Ecto neural progenitor cell (in vitro differentiated cells): ENCODE measurements around the gene LONP2.
"Not testable (repeated sequence)": the region's sequence is repeated elsewhere in the genome, so short reads cannot be mapped to it uniquely, and the experiment has no call there.

ENCODE experiments used
- DNase-seq: peaks from one replicate; pipeline ENCODE4 v3.0.0-alpha.2; 2018; ENCODE audit warnings: low spot score

LONP2 gene

DNA sequence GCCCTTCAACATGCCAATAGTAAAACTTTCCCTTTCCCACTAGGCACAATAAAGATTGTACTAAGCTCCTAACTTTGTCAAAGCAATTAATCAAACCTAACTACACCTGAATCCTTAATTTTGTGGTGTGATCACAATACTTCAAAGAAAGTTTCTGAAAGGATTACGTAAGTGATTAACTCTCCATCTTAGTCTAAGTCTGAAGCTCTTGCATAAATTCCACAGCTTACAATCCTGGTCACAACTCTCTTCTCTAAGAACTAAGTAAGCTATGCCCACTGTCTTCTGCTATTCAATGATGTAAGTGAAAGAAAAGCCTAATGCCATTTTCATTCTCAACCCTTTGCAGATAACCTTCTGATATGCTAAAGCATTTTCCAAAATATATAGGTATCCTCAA is 125.7 kb downstream of the LONP2 start:
- DNase-seq = no peak

DNA sequence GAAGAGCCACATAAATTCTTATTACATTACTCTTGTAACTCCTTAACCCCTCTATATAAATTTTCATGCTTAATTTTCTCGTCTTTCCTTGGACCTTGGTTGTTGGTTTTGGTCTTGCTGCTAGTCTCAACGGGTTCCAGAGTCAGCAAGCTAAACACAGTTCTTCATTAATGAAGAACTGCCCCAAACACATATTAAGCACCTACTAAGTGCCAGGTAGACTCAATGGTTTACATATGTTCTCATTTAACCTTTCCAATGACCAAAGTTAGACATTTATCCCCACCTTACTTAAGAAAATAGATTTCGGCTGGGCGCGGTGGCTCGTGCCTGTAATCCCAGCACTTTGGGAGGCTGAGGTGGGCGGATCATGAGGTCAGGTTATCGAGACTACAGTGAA is 126.1 kb downstream of the LONP2 start:
- no peak for DNase-seq

DNA sequence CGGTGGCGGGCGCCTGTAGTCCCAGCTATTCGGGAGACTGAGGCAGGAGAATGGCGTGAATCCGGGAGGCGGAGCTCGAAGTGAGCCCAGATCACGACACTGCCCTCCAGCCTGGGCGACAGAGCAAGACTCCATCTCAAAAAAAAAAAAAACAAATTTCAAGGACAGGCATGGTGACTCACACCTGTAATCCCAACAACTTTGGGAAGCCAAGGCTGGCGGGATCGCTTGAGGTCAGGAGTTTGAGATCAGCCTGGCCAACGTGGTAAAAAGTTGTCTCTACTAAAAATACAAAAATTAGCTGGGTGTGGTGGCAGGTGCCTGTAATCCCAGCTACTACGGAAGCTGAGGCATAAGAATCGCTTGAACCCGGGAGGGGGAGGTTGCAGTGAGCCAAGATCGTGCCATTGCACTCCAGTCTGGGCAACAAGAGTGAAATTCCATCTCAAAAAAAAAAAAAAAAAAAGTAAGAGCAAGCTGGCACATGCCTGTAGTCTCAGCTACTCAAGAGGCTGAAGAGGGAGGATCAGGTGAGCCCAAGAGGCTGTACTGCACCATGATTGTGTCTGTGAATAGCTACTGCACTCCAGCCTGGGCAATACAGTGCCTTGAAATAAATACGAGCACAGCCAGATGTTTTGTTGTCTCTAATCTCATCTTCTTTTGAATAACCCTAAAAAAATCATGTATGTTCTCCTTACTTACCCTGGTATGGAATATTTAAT is 126.7 kb downstream of the LONP2 start:
- DNase-seq = not testable (repeated sequence)

DNA sequence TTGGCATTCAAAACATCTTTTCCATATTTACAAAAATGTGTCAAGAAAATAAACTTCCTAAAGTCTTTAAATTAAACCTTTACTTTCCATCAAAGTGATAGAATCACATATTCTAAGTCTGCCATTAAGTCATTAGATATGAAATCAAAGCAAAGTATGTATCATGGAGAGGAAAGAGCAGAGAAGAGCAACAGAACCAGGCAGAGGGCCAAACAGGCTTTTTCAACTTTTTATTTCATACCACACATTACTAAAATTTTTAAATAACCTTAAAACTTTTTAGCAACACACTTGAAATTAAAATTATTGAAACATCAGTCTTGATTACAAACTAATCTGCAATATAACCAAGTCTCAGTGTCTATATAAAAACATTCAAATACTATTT is 127.3 kb downstream of the LONP2 start:
- no peak for DNase-seq

DNA sequence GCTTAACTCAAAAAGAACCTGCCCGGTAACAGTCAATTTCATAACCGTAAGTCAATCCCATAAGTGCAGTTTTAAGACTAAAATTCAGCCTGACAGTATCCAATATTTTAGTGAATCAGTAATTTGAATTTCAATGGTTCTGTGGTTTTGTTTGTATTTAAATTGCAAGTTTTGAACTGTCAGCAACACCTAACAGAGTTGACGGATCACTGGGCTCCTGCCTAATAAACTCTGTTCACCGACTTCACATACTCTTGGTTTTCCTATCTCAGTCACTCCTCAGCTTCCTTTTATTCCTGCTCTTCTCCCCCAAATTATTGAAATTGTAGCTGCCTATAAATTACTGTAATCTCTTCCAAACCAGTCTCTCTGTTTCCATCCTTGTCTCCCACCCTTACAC is 128.6 kb downstream of the LONP2 start:
- no peak for DNase-seq

DNA sequence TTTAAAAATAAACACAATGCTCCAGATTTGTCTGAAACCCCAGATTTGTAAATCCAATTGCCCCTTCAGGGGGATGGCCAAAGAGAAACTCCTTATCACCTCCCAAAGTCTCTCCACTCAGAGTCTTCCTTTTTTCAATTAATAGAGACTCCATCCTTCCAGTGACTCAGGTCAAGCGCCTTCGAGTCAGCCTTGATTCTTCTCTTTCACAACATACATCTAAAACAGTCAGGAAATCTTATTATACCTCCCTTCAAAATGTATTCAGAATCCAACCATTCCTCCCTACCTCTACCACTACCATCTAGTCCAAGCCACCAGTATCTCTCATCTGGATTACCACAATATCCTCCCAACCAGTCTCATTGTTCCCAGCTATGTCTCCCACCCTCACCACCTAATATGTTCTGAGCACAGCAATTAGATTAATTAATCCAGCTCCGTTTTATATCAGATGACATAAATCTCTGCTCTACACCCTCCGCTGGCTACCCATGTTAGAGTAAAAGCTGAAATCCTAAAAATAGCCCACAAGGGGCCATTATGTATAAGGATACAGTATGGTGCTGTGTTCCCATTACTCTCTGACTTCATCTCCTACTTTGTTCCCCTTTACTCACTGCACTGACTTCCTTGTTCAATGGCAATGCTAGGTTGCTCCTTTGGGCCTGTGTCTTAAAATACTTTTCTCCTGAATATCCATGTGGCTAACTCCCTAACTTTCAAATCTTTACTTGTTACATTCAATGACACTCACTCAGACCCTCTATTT is 129.3 kb downstream of the LONP2 start:
- DNase-seq = no peak

DNA sequence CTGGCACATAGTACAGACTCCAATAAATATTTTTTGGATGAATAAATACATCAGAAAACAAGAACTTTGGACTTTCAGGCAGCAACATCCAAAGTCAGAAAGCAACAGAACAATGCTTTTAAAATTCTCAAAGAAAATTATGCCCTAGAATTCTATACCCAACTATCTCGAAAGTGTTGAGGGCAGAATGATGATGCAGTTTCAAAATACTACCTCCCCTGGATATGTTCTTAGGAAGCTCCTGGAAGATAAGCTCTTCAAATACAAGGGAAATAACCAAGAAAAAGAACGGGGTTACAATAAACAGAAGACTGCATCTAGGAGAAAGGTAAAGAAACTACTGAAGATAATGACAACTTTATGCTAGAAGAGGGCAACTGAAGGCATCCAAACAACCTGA is 130.2 kb downstream of the LONP2 start:
- DNase-seq = no peak

DNA sequence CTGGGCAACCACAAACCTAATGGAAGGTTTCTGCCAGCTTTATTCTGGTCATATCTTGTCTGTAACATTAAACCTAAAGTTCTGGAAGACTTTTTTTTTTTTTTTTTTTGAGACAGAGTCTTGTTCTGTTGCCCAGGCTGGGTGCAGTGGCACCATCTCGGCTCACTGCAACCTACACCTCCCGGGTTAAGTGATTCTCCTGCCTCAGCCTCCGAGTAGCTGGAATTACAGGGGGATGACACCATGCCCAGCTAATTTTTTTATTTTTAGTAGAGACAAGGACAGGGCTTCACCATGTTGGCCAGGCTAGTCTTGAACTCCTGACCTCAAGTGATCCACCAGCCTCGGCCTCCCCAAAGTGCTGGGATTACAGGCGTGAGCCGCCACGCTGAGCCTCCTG is 133.2 kb downstream of the LONP2 start:
- DNase-seq = not testable (repeated sequence)

DNA sequence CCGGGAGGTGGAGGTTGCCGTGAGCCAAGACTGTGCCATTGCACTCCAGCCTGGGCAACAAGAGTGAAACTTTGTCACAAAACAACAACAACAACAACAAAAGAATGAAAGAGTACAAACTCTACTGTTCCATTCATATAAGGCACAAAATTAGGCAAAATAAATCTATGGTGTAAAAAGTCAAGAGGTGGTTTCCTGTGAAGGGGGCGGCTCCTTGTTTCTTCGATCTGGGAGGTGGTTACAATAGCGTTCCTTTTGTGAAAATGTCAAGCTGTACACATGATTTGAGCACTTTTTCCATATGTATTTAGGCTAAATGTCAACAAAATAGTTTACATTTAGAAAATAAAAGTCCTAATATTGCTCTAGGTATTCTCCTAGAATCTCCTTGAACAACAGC is 134.2 kb downstream of the LONP2 start:
- DNase-seq = no peak

DNA sequence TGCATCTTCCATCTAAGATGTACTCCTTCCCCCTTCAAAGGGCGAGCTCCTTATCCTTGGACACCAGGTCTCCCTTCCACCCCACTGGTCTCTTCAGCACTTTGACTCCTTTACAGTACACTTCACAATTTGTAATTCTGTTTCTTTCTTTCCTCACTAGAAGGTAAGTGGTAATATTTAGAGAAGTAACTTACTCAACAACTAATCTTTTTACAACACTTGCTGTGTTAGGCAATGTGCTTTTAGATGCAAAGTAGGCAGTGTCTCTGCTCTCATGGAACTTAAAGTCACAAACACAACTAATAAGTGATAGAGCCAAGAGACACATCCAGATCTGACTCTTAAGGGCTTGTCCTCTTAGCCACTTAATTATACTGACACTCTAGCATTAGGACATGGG is 134.7 kb downstream of the LONP2 start:
- DNase-seq = no peak

DNA sequence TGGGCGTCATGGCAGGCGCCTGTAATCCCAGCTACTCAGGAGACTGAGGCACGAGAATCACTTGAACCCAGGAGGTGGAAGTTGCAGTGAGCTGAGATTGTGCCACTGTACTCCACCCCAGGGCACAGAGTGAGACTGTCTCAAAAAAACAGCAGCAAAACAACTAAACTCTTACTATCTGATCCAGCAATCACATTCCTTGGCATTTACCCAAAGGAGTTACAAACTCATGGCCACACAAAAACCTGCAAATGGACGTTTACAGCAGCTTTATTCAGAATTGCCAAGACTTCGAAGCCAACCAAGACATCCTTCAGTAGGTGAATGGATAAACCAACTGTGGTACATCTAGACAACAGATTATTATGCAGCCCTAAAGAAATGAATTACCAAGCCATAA is 137.1 kb downstream of the LONP2 start:
- DNase-seq = peak; percentile 22

DNA sequence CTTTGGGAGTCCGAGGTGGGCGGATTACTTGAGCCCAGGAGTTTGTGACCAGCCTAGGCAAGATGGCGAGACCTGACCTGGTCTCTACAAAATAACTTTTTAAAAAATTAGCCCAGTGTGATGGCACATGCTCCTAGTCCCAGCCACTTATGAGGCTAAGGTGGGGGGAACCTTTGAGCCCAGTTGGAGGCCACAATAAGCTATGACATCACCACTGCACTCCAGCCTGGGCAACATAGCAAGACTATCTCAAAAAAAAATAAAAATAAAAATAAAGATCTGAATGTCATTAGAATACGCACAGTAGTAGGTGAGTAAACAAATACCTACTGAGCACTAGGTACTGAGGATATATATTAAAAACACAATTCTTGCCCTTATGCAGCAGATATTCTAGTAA is 138.0 kb downstream of the LONP2 start:
- peak; percentile 22 for DNase-seq

DNA sequence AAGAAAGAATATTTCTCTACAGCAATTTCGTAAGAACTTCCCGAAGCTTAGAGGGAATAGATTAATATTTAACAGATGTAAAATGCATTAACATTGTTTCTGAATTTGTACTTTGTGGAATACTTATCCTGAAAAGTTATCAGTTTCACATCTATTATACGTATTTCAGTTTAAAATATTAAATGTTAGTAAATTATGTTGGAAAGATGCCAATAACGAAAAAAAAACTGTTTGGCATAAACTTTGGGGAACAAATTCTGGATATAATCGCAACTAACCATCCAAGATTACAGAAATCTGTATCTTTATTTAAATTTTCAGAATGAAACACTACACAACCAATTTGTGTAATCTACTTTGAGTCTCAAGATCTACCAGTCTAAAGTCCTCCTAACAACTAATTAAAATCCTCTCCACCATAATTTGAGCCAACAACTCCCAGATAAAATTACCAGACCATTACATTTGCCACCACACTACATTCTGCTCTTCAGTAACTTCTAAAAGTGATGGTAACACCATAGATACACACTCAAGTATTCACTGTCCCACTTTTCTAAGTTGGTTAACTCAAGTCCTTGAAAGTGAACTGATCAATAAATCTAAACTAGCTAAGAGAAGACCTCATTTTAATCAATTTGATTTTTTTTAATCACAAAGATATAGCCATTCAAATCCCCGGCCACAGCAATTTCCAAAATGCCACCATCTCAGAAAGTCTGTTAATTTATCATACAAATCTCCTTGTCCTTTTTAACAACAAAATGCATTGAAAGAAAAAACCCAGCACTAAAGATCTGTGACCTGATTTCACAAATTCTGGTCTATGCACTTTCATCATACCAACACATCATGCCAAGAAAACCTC is 139.1 kb downstream of the LONP2 start:
- DNase-seq = no peak

DNA sequence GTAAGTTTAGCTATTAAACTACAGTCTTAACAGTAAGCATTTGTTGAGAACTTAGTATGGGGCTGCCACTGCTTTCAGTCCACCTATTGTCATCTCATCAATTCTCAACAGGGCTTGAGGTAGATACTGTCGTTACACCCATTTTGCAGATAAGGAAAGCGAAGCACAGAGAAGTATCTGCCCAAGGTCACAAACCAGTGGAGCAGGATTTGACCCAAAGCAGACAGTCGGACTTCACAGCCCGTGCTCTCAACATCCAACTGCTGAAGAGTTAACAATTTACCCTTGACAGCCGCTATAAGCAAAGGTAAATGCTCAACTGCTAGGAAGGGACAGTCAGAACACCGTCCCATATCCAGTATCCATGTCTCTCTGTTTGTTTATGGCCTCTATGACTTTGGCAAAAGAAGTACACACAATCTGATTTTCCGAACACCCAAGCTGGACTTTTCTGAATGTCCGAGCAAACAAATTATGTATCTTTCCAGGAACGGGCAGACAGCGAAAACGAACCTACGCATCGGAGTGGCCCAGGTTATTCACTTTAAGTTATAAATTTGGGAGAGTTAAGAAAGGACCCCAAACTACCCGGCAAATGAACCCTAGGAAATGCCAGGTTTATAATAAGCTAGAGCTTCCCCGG is 139.9 kb downstream of the LONP2 start:
- DNase-seq = peak; percentile 49

DNA sequence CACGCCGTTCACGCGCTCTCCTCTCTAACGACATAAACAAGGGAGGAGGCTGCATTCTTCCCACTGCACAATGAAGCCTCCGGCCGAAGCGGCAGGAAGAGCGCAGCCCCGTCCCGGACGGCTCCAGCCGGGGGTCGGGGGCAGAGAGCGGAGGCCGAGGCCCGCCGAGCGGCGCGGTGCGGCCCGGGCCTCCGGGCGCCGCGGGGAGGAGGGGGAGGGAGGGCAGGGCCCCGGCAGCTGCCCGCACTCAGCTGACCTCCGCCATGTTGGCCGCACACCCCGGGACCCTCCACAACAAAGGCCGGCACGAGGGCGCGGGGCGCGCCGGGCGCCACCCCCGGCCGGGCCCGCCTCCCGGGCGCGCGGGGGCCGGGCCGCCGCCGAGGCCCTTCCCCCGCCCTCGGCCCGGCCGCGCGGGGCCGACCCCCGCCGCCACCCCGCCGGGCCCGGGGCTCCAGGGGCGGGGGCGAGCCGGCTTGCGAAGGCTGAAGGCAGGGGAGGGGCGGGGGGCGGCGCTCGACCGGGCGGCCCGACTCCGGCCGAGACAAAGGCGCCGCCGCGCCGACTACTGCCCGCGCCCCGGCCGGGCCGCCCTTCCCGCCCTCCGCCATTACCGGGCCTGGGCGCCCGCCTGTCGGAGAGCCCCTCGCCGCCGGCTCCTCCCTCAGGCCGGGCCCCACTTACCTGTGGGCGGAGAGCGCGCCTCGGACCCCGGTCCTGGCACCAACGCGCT is 140.6 kb downstream of the LONP2 start:
- DNase-seq = peak; percentile 84

DNA sequence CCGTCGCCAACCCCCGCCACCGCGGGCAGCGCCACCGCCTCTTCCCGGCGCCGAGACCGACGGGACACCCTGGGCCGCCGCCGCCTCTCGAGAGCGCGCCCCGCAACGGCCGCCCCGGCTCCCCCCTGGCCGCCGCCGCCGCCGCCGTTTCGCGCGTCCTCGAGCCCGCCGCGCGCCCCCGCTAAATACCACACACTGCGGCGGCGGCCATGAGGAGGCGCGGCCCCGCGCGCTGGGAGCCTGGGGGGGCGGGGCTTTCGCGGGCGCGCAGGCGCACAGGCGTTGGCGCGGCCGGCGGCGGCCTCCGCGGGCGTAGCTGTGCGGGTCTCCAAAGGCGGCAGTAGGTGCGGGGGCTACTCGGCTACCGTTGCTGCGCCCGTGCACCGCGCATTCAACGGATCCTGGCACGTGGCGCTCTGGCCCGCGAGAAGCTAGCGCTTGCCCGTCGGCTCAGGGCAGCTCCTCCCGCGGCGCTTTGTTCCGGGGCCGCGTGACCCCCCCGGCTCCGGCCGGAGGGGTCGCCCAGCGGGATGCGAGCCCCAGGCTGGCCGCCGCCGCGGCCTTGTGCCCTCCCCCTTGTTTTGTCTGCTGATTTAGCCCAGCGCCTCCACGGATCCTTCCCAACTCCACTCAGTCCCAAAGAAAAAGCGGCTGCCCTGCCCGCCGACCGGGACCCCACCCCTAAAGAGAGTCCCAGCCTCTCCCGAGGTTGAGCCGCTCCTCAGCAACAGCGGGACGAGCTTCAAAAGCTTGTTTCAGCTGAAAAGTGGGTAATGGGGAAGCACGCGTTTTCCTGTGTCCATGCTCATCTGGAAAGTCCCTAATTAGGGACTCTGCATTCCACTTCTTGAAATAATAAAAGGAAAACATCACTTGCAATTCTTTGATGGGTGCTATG is 141.4 kb downstream of the LONP2 start, which contains the start of gene SIAH1:
TSS of gene SIAH1 (minus strand) at position 161 of the 898 bp plus-strand sequence. CDS start 22,985 bp downstream, outside the sequence.
- DNase-seq = peak; percentile 93

DNA sequence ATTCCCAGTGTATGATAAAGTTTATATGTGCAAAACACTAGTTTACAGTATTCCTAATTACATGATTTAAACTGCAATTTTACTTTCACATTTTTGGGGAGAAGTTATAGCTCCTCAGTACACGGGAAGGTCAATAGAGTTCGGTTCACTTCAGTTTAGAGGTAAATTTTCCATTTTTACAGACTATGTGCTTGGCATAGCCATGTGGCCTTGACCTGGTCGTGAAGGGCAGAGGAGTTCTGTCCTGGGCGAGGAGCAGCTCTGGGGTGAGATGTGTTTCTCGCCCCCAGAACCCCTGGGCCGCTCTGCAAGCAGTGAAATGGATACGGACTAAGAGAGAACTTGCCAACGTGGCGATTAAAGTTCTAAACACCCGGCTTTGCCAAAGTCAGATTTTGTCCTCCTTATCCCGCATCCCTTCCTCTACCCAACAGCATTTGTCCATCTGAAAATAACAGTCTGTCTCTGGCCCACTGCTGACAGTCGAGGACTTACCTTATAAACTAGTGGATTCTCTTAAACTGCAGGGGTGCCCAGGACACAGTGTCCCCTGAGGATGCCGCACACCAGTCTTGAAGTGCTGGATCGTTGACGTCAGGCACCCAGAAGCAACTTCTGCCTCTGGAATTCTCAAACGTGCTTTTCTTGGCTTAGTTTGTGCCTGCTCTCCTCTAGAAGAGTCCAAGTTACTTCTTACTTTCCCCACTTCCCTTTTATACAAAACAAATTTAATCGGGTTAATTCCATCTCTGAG is 142.6 kb downstream of the LONP2 start:
- no peak for DNase-seq

DNA sequence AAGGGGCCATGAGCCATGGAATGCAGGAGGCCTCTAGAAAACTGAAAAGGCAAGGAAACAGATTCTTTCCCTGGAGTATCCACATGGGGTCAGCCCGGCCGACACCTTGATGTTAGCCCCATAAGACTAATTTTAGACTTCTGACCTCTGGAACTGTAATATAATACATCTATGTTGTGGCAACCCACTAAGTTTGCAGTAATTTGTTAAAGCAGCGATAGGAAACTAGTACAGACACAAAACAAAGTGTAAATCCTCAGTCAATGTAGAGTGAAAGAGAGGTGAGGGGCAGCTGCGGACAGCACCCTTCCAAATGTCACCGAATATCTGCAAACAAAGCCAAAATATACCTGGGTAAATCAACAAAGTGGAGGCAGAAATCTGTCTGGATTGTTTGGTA is 148.3 kb downstream of the LONP2 start:
- DNase-seq = peak; percentile 5
